B cell (primary cell): ENCODE measurements around the gene OST4. TPM values are rescaled to one million over a fixed set of nuclear protein-coding genes. Genes with fewer than 3 reads are reported as not detected.

Experiments
- ATAC-seq: fragments of 200-7000 bp; cut with Tn5 transposase; one replicate; pipeline ENCODE4 v1.10.0; 2021; ENCODE audit warnings: low read depth, mild to moderate bottlenecking, moderate number of reproducible peaks, moderate library complexity
- CTCF ChIA-PET: fragments of 350-600 bp; sonication (Branson Sonifier 250); formaldehyde crosslinking; loops from one replicate; lab custom pipeline; 2021; ENCODE audit warnings: antibody characterized with exemption, inconsistent platforms; lab: Charles Lee
- POLR2A ChIA-PET: fragments of 350-600 bp; sonication (Branson Sonifier 250); formaldehyde crosslinking; loops from one replicate; lab custom pipeline; 2021; ENCODE audit warnings: antibody characterized with exemption; lab: Charles Lee
- DNase-seq: peaks from one replicate; pipeline ENCODE4 v3.0.0; 2013
- H2AFZ ChIP-seq: 2 replicates; pipeline ENCODE4 v1.6.1; 2012; ENCODE audit warnings: mild to moderate bottlenecking, low read depth, low read length; ENCODE audit not compliant: insufficient read depth, poor library complexity, severe bottlenecking
- H3K27ac ChIP-seq, 2 donors: 1 replicate in 1 of 2; 2 replicates in 1 of 2; pipeline ENCODE4 v1.5.1; 2012 to 2013; ENCODE audit warnings: low read length in 2 of 2, mild to moderate bottlenecking in 2 of 2, moderate library complexity in 1 of 2
- H3K27me3 ChIP-seq, 4 experiments: fragments of 200-600 bp in 1 of 4; sonication (generic) in 1 of 4; replicated peaks in 1 of 4; 1 replicate in 2 of 4; 2 replicates in 2 of 4; pipeline versions ENCODE4 v1.6.1 to v1.7.0; 2013 to 2016; ENCODE audit warnings: low read length in 3 of 4, mild to moderate bottlenecking in 2 of 4, mixed read lengths in 1 of 4, moderate library complexity in 1 of 4; ENCODE audit not compliant: insufficient read depth in 4 of 4, control insufficient read depth in 3 of 4; ENCODE audit errors: control extremely low read depth in 1 of 4
- H3K36me3 ChIP-seq, 2 experiments: replicated peaks in 1 of 2; 1 replicate in 1 of 2; 2 replicates in 1 of 2; pipeline versions ENCODE4 v1.6.1 to v1.7.1; 2013; ENCODE audit warnings: low read length in 1 of 2; ENCODE audit not compliant: insufficient read depth in 2 of 2, control insufficient read depth in 1 of 2; ENCODE audit errors: control extremely low read depth in 1 of 2, extremely low read depth in 1 of 2
- H3K4me1 ChIP-seq, 2 donors: fragments of 200-600 bp in 1 of 2; sonication (generic) in 1 of 2; 1 replicate in 1 of 2; 2 replicates in 1 of 2; pipeline versions ENCODE4 v1.5.1 to v1.6.1; 2013 to 2017; ENCODE audit warnings: low read length in 2 of 2; ENCODE audit not compliant: control insufficient read depth in 2 of 2, insufficient read depth in 2 of 2
- H3K4me2 ChIP-seq: replicated peaks from 2 replicates; pipeline ENCODE3; 2012; ENCODE audit warnings: mild to moderate bottlenecking, low read depth, low read length; ENCODE audit not compliant: poor library complexity, severe bottlenecking
- H3K4me3 ChIP-seq, 5 experiments: fragments of 200-600 bp in 1 of 5; sonication (generic) in 1 of 5; 1 replicate in 3 of 5; 2 replicates in 2 of 5; pipeline versions ENCODE4 v1.5.1 to v1.7.0; 2011 to 2016; ENCODE audit warnings: low read length in 4 of 5, mild to moderate bottlenecking in 4 of 5, low read depth in 2 of 5, control low read depth in 1 of 5, moderate library complexity in 1 of 5; ENCODE audit not compliant: insufficient read depth in 1 of 5; ENCODE audit errors: control extremely low read depth in 1 of 5, extremely low read depth in 1 of 5
- H3K79me2 ChIP-seq: fragments of 200-600 bp; sonication (generic); one replicate; pipeline ENCODE4 v1.6.0; 2016; ENCODE audit warnings: low read length; ENCODE audit not compliant: control insufficient read depth, insufficient read depth
- H3K9ac ChIP-seq: fragments of 200-600 bp; sonication (generic); 2 replicates; pipeline ENCODE4 v1.6.1; 2017; ENCODE audit warnings: mild to moderate bottlenecking, low read length, moderate library complexity
- H3K9me3 ChIP-seq, 3 donors: one replicate each; pipeline versions ENCODE4 v1.6.1 to v1.7.1; 2013; ENCODE audit warnings: low read length in 2 of 3; ENCODE audit not compliant: control insufficient read depth in 2 of 3, insufficient read depth in 1 of 3; ENCODE audit errors: control extremely low read depth in 1 of 3
- H4K20me1 ChIP-seq: 2 replicates; pipeline ENCODE4 v1.6.0; 2012; ENCODE audit warnings: mild to moderate bottlenecking, low read length; ENCODE audit not compliant: insufficient read depth, control insufficient read depth, poor library complexity, severe bottlenecking
- H3K27ac Mint-ChIP-seq: one replicate; pipeline ENCODE4 v1.8.0; 2021; ENCODE audit warnings: mixed read lengths
- H3K27me3 Mint-ChIP-seq: one replicate; pipeline ENCODE4 v1.8.0; 2021; ENCODE audit warnings: mixed read lengths
- H3K4me1 Mint-ChIP-seq: one replicate; pipeline ENCODE4 v1.8.0; 2021; ENCODE audit warnings: mixed read lengths
- H3K4me3 Mint-ChIP-seq: one replicate; pipeline ENCODE4 v1.8.0; 2021; ENCODE audit warnings: mixed read lengths
- H3K9me3 Mint-ChIP-seq: one replicate; pipeline ENCODE4 v1.8.0; 2022; ENCODE audit warnings: mixed read lengths; ENCODE audit not compliant: insufficient read depth
- CTCF ChIP-seq: fragments of 200-600 bp; IDR thresholded peaks from one replicate; pipeline ENCODE4 v1.8.0; 2022; ENCODE audit warnings: antibody characterized with exemption, mild to moderate bottlenecking
- EZH2 ChIP-seq: IDR thresholded peaks from 2 replicates; pipeline ENCODE4 v1.6.1; 2012; ENCODE audit warnings: borderline replicate concordance, low read depth, mild to moderate bottlenecking, moderate library complexity, low read length; ENCODE audit not compliant: insufficient read depth, poor library complexity, severe bottlenecking
- WGBS: methylation state at CpG from one replicate; pipeline ENCODE4 v1.1.5; 2013; ENCODE audit warnings: missing lambda C conversion rate; ENCODE audit not compliant: insufficient coverage; 5-methylcytosine and 5-hydroxymethylcytosine counted together
- intact Hi-C: fragments of 100-400 bp; cut with micrococcal nuclease; formaldehyde crosslinking; loops from one replicate; pipeline ENCODE4 v1.10.0; 2022
- polyA plus RNA-seq: library from polyadenylated mRNA; depleted of rRNA; stranded (reverse); fragments of >200 nt; gene quantifications from 2 replicates; pipeline ENCODE4 v1.2.3, GENCODE V29; 2012
- total RNA-seq, 2 donors: library from RNA; stranded (reverse); fragments of 120-200 nt in 1 of 2; gene quantifications; 1 replicate in 1 of 2; 2 replicates in 1 of 2; pipeline versions ENCODE4 v1.2.3 to v1.2.4, GENCODE V29; 2013 to 2022

OST4 gene
- total and polyA plus RNA-seq, 2 donors (not counting 1 experiment from before 2014, with no cell fraction given): 195 to 257 TPM

- H3K4me3 ChIP-seq: no peak overlapping the region
- CTCF ChIA-PET: interaction anchor here (0.7 kb wide), 1 partner anchor 374 kb away, joined by 3 read pairs; no protein-coding TSS in a partner anchor
- intact Hi-C loops: loop anchor here (5.0 to 10.0 kb wide), 4 partner anchors 127 to 1785 kb away; partner anchors contain the start of genes ASXL2, CENPA and TRMT61B
- DNase-seq (no peak), ATAC-seq (no peak)
- WGBS: 96% methylated on average over 14 of the region's 14 CpGs
- Mint-ChIP-seq H3K27ac (no peak overlapping the region), H3K4me1 (peaks cover 18% of the 10 kb centered on the region), H3K4me3 (no peak overlapping the region), H3K27me3 (no peaks in the 10 kb centered on the region), H3K9me3 (no peaks in the 10 kb centered on the region)
- no peaks in the 10 kb centered on the region for H4K20me1 ChIP-seq
- no peaks in the 10 kb centered on the region for H3K9me3 ChIP-seq
- no peaks in the 10 kb centered on the region for H3K27me3 ChIP-seq
- no peaks in the 10 kb centered on the region for H3K36me3 ChIP-seq
- peaks cover 4% of the 10 kb centered on the region for H3K79me2 ChIP-seq
- H3K4me1 ChIP-seq: peaks cover 13 to 20% of the 10 kb centered on the region in 2 donors
- TF ChIP-seq CTCF: no peak
- TF ChIP-seq EZH2: no peak
- H3K27ac ChIP-seq: no peak overlapping the region
- H2AFZ ChIP-seq: no peak overlapping the region
- H3K4me2 ChIP-seq: no peak overlapping the region
- POLR2A ChIA-PET: interaction anchor here (0.6 kb wide), 1 partner anchor 44 kb away, joined by 4 read pairs; no protein-coding TSS in a partner anchor
- H3K9ac ChIP-seq: no peak overlapping the region
Measured at GRCh38 chr2:27089111-27089954, 17.9 kb upstream of the OST4 start.

- Histone ChIP-seq H3K9me3 (no peaks in the 10 kb centered on the region), H3K36me3 (no peaks in the 10 kb centered on the region), H3K79me2 (peaks cover 4% of the 10 kb centered on the region), H4K20me1 (no peaks in the 10 kb centered on the region), H3K4me1 (peaks cover 13 to 20% of the 10 kb centered on the region in 2 donors), H3K4me2 (no peak overlapping the region), H3K4me3 (no peak overlapping the region), H3K27ac (no peak overlapping the region), H3K9ac (no peak overlapping the region), H3K27me3 (no peaks in the 10 kb centered on the region), H2AFZ (no peak overlapping the region)
- POLR2A ChIA-PET: no interaction called here
- CTCF ChIA-PET: interaction anchor here (0.6 kb wide), 1 partner anchor 244 kb away, joined by 4 read pairs; no protein-coding TSS in a partner anchor
- WGBS: 92% methylated on average over 5 of the region's 6 CpGs
- Mint-ChIP-seq H3K4me1 (peaks cover 18% of the 10 kb centered on the region), H3K4me3 (no peak overlapping the region), H3K27ac (no peak overlapping the region), H3K27me3 (no peaks in the 10 kb centered on the region), H3K9me3 (no peaks in the 10 kb centered on the region)
- ATAC-seq (no peak), DNase-seq (no peak)
- intact Hi-C loops: loop anchor here (5.0 to 10.0 kb wide), 4 partner anchors 126 to 1786 kb away; partner anchors contain the start of genes ASXL2, CENPA and TRMT61B
- no peak for TF ChIP-seq CTCF
- no peak for TF ChIP-seq EZH2
Measured at GRCh38 chr2:27088634-27089033, 17.2 kb upstream of the OST4 start.
